GM12873 (cell line): ENCODE measurements around the gene C1orf116.

Experiments
- TF ChIP-seq, protein P1 (sequence below): IDR thresholded peaks from 2 replicates; pipeline ENCODE4 v1.5.1; 2012; ENCODE audit warnings: low read depth, mild to moderate bottlenecking, moderate library complexity, low read length, control low read depth; ENCODE audit not compliant: insufficient read depth; ENCODE audit errors: missing control alignments

The C1orf116 gene

DNA sequence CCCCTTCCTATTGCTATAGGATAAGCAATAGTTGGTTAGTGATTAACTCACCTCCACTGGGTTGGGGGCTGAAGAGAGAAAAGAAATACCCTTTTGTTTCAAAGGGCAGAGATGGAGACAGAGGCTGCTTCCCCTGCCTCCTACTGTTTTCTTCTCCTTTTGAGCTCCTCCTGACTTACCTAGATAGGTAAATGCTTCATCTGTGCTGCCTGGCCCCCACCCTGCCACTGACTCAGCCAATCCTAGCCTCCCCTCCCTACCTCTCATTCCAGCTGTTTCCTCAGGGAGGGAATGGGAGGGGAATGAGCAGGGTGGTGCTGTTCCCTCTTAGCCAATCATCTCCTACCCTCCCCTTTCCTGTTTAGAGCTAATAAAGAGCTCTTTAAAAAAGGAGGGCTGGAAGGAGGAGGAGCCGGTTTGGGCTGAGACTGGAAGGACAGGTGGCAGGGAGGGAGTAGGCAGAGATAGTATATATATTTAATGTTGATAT lies at the start of gene C1orf116:
Gene C1orf116 (minus strand): TSS at position 229 of the 490 bp plus-strand sequence. CDS start 5,158 bp downstream, outside the sequence.
- TF ChIP-seq, protein P1, sequence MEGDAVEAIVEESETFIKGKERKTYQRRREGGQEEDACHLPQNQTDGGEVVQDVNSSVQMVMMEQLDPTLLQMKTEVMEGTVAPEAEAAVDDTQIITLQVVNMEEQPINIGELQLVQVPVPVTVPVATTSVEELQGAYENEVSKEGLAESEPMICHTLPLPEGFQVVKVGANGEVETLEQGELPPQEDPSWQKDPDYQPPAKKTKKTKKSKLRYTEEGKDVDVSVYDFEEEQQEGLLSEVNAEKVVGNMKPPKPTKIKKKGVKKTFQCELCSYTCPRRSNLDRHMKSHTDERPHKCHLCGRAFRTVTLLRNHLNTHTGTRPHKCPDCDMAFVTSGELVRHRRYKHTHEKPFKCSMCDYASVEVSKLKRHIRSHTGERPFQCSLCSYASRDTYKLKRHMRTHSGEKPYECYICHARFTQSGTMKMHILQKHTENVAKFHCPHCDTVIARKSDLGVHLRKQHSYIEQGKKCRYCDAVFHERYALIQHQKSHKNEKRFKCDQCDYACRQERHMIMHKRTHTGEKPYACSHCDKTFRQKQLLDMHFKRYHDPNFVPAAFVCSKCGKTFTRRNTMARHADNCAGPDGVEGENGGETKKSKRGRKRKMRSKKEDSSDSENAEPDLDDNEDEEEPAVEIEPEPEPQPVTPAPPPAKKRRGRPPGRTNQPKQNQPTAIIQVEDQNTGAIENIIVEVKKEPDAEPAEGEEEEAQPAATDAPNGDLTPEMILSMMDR, result no peak

- TF ChIP-seq, protein P1, result no peak
Observed at GRCh38 chr1:207081806-207082205, 49.2 kb upstream of the C1orf116 start.

- TF ChIP-seq, protein P1, result no peak
Observed at GRCh38 chr1:207081088-207081487, 48.5 kb upstream of the C1orf116 start.

DNA sequence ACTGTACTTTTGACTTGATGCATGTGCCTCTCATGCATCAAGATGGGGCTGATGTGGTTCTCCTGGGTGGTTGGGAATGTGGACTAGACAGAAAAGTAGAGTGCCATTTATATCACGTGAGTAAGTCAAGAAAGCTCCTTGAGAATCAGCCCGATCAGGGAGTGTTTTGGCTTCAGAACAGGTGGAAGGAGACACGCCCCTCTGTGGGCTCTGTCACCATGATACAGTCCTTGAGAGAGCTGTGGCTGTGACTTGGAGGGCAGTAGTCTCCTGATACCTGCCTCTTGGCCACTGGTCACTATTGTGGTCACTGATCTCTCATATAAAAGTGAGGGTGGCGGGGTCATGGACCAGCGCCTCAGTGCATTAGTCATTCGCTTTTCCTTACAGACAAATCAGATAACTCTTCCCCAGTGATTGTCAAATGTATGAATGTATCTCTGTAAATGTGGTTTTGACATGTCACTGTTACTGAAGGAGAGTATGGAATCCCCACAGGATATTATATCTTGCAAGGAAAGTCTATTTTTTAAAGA lies 47.2 kb upstream of the C1orf116 start:
- TF ChIP-seq, protein P1, result no peak

- TF ChIP-seq, protein P1, result no peak
Observed at GRCh38 chr1:207078578-207079132, 46.1 kb upstream of the C1orf116 start.

DNA sequence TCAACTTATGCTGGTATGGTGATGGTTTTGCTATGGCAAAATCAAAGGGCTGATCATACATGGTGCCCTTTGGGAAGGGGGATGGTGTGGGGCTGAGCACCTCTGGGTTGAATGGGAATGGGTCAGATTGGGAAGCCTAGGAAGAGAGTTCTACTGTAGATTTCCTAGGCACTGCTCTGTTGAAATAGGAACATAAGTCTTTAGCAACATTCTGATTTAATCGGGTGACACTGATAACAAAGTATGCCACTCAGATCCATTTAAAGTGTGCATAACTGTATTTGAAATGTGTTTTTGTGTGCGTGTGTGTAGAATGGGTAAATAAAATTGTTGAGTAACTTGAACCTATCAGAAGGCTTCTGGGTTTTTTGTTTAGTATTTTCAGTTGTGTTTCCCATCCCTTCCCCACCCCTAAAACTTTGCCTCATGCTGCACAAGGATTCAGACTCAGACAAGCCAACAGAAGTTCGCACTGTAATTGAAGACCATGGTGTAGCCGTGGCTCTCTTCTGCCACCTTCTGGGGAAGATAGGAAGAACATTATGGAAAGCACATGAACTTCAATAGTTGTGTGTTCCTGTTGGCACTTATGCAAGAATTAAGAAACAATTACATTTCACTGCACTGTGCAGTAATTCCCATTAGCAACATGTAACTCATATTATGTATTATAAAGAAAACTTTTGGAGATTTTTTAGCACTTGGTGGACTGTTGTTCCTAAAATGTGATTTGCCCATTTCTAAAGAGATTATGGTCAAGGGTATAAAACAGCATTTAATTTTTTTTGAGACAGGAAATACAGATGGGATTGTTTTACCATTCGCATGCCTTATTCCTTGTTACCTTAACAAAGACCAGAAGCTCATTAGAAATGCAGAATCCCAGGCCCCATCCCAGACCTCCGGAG lies 45.2 kb upstream of the C1orf116 start:
- TF ChIP-seq, protein P1, result peak; percentile 91

DNA sequence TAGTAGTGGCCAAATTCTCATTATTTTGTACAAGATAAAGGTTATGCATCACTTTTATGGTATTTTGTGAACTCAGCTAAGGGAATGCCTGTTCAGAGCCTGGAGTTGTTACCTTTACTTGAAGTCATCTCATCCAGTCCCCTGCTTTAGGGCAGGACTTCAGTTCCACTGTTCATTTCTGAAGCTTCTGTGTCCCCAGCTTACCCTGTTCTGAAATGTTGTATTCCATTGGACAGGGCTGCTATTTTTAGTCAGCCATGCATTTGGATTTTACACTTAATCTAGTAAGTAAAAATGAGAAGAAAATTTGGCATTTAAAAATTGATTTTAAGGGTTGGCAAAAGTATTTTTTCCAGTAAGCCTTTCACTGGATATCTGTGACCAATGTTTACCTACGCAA lies 44.5 kb upstream of the C1orf116 start:
- TF ChIP-seq, protein P1, result no peak
